GM12874 (cell line): ENCODE measurements around the gene NF1.

Experiments
- CTCF ChIP-seq: IDR thresholded peaks from 2 replicates; pipeline ENCODE4 v1.5.1; 2011; ENCODE audit warnings: low read depth, mild to moderate bottlenecking, control low read depth, low read length, moderate library complexity; ENCODE audit not compliant: insufficient read depth

NF1 gene

GRCh38 chr17:31413081-31413799 lies 318.5 kb downstream of the NF1 start:
- TF ChIP-seq CTCF: no peak

DNA sequence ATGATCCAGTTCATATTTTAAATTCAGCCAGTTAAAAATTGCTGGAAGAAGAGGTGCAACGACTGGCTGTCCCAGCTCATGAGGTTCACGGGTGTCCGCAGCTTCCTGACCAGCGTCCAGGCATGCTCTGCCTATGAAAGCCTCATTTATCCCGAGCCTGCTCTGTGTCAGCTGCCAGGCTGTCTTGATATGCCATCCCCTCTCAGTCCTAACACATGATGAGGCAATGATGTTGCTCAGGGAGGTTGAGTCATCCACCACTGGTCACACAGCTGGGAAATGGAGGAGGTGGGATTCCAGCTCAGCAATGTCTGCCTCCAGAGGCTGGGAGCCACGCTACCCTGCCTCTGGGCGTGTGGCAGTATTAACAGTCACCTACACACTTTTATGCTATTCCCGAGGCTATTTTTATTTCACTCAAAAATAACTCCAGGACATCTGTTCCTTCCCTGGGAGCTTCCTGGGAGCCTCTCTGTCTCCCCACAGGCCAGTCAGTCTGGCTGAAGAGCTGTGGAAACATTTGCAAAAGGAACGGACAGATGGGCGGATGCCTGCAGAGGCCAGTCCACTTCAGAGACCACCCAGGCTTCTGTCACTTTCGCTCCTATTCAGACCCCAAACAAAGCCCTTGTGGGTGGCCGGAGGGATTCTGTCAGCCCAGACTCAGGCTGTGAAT lies 319.2 kb downstream of the NF1 start:
- TF ChIP-seq CTCF: no peak

GRCh38 chr17:31414550-31414918 lies 319.8 kb downstream of the NF1 start:
- TF ChIP-seq CTCF: no peak

DNA sequence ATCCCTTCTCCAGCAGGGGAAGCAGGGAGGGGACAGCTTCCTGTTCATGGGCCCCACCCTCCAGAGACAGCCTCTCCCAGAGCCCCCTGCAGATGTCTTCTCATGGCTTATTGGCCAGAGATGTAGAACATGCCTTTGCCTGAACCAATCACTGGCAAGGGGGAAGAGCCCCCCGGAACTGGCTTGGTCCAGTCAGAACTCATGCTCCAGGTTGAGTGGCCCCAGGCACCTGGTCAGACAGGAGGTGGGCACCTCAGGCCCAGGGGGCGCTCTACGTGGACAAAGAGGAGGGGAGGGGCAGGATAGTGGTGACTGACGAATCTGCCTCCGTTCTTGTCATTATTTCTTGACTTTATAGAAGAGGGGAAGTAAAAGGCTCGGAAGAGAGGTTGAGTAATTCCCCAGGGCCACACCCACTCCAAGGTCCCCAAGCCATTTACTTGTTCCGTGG lies 320.3 kb downstream of the NF1 start:
- no peak for TF ChIP-seq CTCF

DNA sequence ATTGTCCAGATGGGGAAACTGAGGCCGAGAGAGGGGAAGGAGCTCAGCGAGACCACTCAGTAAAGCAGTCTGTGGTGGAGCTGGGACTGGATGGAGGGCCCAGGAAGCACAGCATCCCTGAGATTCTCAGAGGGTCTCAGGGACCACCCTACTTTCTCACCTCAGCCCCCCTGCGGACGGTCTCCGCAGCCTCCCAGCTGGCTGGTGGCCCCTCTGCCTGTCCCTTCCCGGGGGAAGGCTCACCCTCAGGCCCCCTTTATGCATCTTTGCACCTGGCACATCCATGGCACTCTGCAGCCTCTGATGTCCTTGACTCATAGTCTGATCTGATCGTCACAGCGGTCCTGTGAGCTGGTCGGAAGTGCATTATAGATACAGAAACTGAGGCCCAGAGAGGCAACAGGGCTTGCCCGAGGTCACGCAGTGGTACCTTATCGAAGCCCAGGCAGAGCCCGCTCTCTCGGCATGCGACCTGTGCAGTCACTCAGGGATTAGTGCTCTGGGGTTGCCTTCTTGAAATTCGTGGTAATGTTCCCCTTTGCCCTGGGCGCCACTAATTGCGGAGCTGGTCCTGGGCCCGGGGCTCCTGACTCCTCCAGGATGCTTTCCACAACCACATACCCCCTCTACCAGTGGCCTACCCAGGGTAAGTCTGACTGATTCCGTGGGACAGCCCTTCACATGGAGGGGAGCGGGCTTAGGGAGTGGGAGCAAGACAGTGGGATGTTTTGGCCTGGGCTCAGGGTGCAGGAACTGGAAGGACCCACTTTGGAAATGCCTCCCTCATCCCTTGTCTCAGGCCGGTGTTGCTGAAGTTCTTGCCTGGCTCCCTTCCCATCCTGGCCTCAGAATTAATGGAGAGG lies 321.1 kb downstream of the NF1 start:
- no peak for TF ChIP-seq CTCF

GRCh38 chr17:31416503-31416923 lies 321.7 kb downstream of the NF1 start:
- no peak for TF ChIP-seq CTCF
